ENCODE data around the gene ZNF606.

Gene ZNF606

DNA sequence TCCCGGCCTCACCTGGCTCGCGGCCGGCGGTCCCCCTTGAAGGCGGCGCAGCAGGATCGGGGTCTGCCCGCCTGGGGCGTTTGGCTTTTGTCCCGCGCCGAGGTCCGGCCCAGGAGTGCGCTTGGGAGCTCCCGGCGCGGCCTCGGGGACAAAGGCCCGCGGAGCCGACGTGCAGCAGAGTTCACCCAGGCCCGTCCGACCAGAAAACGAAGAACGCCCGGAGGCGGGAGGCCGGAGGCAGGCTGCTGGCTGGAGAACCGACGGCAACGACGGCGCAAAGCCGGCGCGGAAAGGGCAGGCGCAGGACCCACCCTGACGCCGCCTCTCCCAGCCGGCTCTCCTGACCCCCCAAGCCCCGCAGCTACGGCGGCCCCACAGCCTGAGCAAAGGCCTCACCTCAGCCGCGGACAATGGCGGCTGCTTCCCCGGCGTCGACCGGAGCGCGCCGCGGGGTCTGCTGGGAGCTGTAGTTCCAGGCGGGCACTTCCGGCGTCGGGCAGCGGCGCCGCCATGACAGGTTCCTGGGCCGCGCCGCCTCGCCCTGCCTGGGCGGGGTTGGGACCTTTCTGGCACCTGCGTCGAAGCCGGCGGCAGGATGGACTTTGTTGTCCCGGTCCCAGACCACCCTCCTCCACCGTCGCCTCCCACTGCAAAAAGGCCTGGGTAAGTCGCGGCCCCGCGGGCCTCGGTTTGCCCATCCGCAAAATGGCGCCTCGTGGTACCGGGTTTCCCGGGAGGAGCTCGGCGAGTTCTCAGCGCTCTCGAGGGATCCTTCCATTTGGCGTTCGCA, at the start of gene ZNF606:
Gene ZNF606, minus strand, starts transcription at position 437 of the 790 bp plus-strand sequence. CDS start 1,501 bp downstream, outside the sequence.
- DNase-seq (ENCODE audit: low read depth in 2 of 2) = peak; percentile 63 to 69

DNA sequence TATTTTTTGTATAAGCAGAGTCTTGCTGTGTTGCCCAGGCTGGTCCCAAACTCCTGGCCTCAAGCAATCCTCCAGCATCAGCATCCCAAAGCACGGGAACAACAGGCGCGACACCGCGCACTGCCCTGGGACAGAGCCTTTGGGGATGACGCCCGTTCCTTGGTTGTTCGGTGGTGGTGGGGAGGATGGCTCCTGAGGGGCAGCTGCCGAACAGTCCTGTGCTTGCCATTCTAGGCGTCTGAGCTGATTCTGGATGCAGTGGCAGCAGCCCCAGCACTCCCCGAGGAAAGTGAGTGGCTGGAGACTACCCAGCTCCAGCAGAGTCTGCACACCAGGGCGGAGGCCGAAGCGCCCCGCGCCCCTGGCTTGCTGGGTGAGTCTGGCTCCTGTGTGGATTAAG, 49.6 kb upstream of the ZNF606 start:
- no peak for DNase-seq (ENCODE audit: low read depth in 2 of 2)

DNA sequence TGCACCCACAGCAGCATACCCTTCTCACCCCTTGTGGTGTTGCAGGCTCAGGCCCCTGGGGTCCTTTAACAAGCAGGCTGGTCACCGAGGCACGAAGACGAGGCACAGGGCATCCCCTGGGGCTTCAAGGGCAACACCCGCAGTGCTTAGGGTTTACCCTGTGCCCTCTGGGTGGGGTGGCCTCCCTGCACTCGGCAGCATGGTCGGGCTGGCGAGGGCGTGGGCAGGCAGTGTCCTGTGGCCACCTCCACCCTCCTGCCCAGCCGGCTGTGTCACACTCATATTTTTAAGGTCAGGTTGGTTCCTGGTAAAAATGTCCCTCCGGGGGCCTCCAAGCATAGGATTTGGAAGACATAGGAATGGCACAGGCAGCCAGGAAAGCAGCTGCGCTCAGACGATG, 45.1 kb upstream of the ZNF606 start:
- DNase-seq (ENCODE audit: low read depth in 2 of 2) = no peak

DNA sequence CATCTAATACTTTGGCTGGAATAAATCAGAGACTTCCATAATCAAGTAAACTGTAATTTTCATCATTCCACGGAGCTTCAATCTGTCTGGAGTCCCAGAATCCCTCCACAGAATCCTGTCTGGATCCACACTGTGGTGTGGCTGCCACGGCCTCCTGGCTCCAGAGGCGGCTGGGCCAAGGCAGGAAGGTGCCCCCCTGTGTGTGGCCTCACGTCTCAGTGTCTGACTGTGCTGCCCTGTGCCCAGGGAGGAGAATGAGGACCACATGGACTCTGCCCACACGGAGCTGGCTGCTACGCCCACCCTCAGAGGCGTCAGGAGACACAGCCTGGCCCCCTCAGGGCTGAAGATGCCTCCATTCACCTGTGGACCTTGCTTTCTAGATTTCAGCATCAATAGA, 44.2 kb upstream of the ZNF606 start:
- DNase-seq (ENCODE audit: low read depth in 2 of 2) = no peak

DNA sequence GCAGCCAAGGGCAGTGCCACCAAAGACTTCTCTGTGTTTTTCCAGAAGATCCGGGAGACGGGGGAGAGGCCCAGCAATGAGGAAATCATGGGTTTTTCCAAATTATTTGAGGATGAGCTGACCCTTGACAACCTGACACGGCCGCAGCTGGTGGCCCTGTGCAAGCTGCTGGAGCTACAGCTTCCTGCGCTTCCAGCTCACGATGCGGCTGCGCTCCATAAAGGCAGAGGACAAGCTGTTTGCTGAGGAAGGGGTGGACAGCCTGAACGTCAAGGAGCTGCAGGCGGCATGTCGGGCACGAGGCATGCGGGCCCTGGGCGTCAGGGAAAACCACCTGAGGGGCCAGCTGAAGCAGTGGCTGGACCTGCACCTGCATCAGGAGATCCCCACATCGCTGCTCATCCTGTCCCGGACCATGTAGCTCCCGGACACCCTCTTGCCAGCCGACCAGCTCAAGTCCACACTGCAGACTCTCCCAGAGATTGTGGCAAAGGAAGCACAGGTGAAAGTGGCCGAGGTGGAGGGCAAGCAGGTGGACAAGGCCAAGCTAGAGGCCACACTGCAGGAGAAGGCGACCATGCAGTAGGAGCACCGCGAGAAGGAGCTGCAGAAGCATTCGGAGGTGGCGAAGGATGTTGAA, 42.9 kb upstream of the ZNF606 start:
- no peak for DNase-seq (ENCODE audit: low read depth in 2 of 2)

DNA sequence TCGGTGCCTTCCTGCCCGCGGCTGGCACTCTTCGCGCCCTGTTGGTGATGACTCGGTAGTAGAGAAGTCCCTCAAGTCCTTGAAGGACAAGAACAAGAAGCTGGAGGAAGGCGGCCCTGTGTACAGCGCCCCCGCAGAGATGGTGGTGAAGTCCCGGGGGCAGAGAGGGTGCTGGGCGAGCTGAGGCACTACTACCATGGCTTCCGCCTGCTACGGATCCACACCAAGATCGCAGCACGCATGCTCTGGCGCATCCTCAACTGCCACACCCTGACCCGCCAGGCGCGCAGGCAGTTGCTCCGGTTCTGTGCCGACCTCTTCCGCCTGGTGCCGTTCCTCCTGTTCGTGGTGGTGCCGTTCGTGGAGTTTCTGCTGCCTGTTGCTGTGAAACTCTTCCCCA, 42.3 kb upstream of the ZNF606 start:
- DNase-seq (ENCODE audit: low read depth in 2 of 2) = no peak

DNA sequence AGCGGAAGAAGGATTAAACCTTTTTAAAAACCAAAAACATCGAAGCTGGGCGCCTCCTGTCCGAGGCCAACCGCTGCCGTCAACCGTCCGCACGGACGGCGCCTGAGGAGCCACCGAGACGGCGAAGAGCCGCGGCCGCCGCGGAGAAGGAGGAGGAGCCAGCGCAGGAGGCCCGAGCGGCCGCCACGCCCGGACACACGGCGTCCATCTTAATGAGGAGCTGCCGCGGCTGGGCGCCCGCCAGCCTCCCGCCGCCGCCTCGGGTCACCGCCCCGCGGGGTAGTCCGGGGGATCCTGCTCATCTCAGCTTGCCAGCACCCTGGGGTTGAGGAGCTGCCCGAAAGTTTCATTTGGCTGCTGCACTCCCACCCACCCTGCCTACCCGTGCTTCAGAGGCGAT, 41.8 kb upstream of the ZNF606 start:
- DNase-seq (ENCODE audit: low read depth in 2 of 2) = no peak

DNA sequence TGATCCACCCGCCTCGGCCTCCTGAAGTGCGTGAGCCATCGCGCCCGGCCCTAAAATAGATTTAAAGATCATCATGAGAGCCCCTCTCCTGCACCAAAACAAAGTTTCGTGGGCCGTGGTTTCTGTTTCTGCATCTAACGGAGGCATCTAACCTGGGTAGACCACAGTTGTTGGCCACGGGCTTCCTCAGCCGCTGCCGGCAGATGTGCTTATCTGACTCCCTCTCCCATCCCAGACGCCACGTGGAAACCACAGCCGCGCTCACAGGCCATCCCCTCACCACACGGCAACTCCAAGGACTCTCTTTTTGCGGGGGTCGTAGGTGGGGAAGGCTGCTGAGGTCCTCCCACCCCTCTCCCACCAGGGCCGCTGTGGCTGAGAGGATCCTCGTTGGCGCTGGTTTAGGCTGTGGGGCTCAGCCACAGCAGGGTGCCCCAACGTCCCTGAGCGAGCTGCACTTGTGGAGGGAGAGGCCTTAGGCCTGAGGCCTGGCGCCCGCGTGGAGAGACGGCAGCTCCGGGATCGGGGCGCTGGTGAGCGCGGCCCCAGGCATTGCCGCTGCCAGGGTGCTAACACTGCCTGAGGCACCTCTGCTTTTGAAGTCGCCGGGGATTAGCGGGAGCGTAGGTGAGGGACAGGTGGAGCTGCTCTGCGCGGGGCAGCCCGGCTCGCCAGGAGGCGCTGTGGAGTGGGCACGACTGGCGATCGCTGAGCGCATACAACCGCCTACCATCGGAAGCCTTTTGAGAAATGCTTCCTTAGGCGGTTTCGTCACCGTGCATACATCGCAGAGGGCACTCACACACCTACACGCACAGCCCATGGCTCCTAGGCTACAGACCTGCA, 40.1 kb upstream of the ZNF606 start:
- DNase-seq (ENCODE audit: low read depth in 2 of 2) = no peak

DNA sequence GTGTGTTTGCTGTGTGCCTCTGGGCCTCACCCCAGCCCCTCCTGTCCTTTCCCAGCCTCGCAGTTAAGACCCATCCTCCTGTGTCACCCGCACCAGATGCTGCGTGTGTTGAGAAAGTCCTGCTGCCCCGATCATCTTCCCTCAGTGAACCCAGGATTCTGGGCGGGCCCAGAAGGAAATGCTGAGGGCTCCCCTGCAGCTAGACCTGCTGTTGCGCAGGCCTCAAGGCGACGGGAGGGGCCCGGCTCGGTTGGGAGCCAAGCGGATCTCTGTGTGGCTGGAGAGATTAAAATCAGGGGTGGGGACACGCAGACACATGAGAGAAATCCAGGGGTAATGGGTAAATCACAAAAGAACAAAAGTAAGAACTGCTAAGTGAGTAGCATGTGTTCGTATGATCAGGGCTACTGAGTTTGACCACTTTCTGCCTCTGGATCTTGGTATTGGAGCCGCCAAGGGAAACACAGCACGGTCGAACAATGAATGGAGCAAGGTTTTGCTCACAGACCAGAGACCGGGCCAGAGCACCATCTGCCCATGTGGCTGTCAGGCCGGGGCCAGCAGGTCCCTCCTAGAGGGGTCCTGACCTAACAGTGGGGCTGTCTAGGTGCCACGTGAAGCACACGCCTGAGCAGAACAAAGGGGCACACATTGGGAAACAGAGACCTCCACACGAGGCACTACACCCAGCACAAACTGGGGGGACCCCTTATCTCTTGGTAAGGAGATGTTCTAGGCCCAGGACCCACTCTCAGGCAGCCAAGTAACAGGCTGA, 38.3 kb upstream of the ZNF606 start:
- DNase-seq (ENCODE audit: low read depth in 2 of 2) = no peak

DNA sequence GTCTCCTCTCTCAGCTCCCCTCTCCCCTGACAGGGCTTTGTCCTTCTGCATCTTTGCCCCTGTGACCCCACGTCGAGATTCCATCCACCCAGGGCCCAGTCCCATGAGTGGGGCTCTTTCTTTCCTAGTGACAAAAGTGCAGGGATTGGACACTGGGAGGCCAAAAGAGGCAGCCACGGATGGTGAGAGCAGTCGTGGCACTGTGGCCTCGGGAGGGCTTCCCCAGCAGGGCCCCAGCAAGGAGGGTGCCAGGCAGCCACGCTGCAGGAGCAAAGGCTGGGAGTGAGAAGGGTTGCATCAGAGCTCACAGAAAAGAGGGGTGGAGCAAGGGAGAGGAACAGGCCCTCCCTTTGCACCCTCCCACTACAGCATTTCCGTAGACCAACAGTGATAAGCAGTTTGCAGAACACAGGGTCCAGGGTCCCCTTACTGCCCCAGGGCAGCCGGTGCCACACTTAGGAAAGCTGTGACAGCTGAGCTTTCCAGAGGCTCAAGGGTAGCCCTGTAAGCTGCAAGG, 36.1 kb upstream of the ZNF606 start:
- no peak for DNase-seq (ENCODE audit: low read depth in 2 of 2)

DNA sequence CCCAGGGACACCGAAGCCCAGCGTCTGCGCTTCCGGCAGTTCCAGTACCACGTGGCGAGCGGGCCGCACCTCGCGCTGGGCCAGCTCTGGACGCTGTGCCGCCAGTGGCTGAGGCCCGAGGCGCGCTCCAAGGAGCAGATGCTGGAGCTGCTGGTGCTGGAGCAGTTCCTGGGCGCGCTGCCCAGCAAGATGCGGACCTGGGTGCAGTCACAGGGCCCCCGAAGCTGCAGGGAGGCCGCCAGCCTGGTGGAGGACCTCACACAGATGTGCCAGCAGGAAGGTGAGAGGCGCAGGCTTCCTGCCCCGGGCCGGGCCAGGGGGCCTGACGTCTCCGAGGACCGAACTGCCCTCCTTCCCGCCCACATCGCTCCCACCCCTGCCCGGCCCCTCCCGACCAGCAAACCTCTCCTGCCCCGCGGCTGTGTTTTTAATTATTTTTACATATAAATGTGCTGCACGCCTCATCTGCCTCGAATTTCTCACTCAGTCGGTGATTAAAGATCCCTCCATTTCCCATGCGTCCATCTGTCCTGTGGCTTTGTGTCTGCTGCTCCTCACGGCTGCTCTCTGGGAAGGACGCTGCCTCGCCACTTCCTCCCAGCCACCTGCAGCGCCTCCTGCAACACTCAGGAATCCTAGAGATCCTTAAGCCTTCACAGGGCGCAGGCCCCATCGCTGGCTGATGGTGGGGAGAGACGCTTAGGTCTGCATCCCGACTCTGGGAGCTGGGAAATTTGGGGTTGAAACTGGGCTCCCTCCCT, 35.5 kb upstream of the ZNF606 start:
- DNase-seq (ENCODE audit: low read depth in 2 of 2) = no peak

DNA sequence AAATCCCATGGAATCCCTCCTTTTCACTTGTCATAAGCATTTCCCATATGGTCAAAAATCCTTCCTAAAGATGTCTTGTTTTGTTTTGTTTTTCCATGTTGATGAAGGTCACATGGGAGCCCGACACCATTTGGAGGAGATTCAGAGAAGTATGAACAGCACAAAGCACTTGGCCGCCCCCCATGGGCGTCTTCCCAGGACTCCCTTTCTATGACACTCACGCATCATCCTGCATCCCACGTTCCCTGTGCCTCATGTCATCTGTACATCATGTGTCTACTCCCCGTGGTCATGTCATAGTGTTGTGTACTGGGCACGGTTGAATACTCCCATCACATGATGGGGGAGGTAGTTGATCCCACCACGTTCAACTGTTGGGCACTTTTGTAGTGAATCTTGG, 33.2 kb upstream of the ZNF606 start:
- no peak for DNase-seq (ENCODE audit: low read depth in 2 of 2)

DNA sequence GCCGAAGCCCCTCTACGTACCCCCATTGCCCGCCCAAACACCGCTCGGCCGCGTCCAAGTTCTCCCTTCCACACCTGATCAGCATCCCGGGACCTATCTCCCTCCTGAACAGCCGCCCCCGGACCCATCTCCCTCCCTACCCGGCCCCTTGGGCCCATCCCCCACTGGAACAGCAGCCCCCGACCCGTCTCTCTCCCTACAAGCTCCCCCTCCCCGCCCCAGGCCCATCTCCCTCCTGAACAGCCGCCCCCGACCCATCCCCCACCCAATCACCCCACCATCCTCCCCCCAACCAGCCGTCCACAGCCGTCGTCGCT, 31.8 kb upstream of the ZNF606 start:
- DNase-seq (ENCODE audit: low read depth in 2 of 2) = no peak

DNA sequence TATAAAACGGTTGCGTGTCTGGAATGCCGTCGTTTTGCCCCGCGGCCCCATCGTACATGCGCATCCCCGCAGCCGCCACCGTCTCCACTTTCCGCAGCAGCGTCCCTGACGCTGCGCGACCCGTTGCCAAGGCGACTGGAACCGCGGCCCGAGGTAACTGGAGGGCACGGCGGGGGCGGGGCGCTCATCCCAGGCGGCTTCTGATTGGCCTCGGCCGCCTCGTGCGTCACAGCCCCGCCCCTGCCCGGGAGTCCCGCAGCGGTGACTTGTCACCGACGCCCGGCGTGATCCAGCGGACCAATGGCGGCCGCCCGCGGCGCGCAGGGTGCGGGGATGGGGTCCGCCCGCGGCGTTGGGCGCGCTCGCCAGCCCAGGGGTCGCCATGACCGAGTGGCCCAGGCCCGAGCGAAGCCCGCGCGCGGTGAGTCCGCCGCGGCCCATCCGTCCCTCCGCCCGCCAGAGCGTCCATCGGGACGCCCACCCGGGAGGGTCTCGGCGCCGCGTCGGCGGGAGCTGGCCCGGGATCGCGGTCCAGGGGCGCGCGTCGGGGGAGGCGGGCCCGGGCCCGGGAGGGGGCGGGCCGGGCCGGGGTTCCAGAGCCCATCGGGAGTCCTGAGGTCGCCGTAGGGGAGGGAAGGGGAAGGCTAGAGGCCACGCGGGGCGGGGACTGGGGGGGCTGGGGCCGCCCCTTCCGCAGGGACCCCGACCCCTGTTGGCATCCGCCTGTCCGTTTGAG, 31.3 kb upstream of the ZNF606 start, which contains the start of gene ZSCAN1:
Gene ZSCAN1, plus strand, starts transcription at position 285 of the 736 bp plus-strand sequence. CDS start 3,812 bp downstream, outside the sequence.
- DNase-seq (ENCODE audit: low read depth in 2 of 2) = peak in 1 of 2 donors; percentile 13

DNA sequence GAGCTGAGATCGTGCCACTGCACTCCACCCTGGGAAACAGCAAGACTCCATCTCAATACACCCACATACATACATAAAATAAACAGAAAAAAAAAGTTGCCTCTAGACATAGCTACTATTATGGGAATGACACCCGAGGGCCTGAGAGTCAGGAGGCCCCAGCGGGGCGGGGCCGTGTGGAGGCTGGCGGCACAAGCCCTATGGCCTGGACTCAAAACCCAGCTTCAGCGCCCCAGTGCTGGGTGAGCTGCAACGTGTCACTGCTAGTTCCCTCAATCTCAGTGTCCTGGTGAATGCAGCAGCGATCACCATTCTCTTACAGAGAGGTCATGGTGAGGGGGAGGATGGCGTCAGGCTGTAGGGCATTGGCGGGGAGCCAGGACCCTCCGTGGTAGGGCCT, 22.0 kb upstream of the ZNF606 start:
- DNase-seq (ENCODE audit: low read depth in 2 of 2) = no peak

DNA sequence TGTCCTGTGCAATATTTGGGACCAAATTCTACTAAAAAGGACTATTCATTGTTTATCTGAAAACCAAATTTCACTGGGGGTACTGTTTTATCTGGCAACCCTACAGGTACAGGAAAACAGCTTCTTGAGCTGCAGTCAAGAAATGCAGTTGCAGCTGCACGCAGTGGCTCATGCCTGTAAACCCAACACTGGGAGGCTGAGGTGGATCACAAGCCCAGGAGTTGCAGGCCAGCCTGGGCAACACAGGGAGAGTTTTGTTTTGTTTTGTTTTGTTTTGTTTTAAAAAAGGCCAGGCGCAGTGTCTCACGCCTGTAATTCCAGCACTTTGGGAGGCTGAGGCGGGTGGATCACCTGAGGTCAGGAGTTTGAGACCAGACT, 19.7 kb upstream of the ZNF606 start:
- DNase-seq (ENCODE audit: low read depth in 2 of 2) = no peak

DNA sequence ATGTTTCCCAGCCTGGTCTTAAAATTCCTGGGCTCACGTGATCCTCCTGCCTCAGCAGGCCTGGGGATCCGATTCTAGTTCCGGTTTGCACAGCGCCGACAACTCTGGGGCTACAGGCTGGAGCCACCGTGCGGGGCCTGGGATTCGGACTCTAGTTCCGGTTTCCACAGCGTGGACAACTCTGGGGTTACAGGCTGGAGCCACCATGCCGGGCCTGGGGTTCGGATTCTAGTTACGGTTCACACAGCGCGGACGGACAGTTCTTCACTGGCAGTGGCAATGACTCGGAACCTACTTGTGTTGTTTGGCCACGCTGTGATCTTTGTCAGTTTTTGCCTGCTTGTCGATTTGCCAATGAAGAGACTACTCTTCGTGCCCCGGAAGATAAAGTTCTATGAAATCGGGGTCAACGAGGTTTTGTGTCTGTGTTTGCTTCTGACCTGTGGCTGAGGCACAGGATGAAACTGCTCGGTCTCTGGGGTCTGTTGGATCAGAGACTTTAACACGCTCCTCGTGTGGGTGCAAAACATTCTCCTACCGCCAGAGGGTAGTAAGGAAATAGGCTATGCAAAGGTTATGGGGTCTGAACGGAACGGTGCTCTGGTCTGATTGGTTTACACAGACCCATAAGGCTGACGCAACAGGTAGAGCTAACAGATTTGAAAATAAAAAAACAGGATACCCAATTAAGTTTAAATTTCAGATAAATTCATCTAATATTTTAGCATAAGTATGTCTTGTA, 19.1 kb upstream of the ZNF606 start:
- DNase-seq (ENCODE audit: low read depth in 2 of 2) = peak in 1 of 2 donors; percentile 16

DNA sequence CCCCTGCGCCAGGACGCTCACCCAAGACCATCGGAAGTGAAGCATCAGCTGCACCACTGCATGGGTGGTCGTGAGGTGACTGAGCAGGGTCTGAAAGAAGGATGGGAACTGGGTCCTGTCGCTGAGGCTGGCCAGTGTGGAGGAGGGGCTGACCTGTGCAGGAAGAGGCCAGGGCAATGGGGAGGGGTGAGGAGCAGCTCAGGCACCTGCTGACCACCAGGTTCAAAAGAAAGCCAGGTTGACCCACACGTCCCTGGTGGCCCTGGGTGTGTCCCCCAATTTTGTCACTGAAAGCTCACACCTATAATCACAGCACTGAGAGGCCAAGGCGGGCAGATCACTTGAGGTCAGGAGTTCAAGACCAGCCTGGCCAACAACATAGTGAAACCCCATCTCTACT, 17.5 kb upstream of the ZNF606 start:
- no peak for DNase-seq (ENCODE audit: low read depth in 2 of 2)

DNA sequence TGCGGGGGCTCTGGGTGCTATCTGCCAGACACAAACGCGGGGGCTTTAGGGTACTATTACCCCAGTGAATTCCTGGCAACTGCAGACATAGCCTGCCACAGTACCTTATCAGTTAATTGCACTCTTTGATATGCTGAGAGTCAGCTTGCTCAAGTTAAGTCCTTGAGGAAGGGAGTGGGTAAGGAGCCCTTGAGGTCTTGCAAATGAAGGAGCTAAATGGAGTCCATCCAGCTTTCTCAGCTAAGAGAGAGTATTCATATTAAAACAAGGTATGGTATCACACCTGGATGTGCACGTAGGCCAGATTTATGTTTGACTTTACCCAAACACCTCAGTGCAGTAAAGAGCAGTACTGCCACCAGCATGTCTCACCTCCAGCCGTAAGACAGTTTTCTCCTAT, 11.5 kb upstream of the ZNF606 start:
- no peak for DNase-seq (ENCODE audit: low read depth in 2 of 2)

Measured in activated CD8-positive, alpha-beta memory T cell treated with anti-CD3 and anti-CD28 coated beads for 4 hours (primary cell).